Small intestine (tissue), 7 donors: ENCODE results near the gene GALNT12. TPM values are rescaled to one million over a fixed set of nuclear protein-coding genes. Genes with fewer than 3 reads are reported as not detected.

Experiments used
- DNase-seq, 2 donors: peaks; one replicate each; pipeline versions ENCODE4 v3.0.0 to v3.0.0-alpha.2; 2013
- FAIRE-seq: peaks from 2 replicates; lab custom pipeline; 2012; peaks lifted over from hg19 to GRCh38; lab: Jason Lieb, UNC
- H3K27ac ChIP-seq, 3 donors: one replicate each; pipeline ENCODE4 v1.5.1; 2013; ENCODE audit warnings: low read length in 2 of 3, mild to moderate bottlenecking in 2 of 3, control low read depth in 1 of 3, inconsistent platforms in 1 of 3, low read depth in 1 of 3, moderate library complexity in 1 of 3
- H3K27me3 ChIP-seq, 3 donors: one replicate each; pipeline ENCODE4 v1.6.1; 2013; ENCODE audit warnings: low read length in 3 of 3, inconsistent platforms in 1 of 3; ENCODE audit not compliant: control insufficient read depth in 3 of 3, insufficient read depth in 3 of 3
- H3K36me3 ChIP-seq, 3 donors: one replicate each; pipeline ENCODE4 v1.6.1; 2013; ENCODE audit warnings: low read length in 3 of 3, inconsistent platforms in 1 of 3, low read depth in 1 of 3, mild to moderate bottlenecking in 1 of 3, moderate library complexity in 1 of 3; ENCODE audit not compliant: control insufficient read depth in 3 of 3, insufficient read depth in 2 of 3
- H3K4me1 ChIP-seq, 3 donors: one replicate each; pipeline ENCODE4 v1.6.1; 2013; ENCODE audit warnings: low read length in 2 of 3, inconsistent platforms in 1 of 3, low read depth in 1 of 3, mild to moderate bottlenecking in 1 of 3, moderate library complexity in 1 of 3; ENCODE audit not compliant: control insufficient read depth in 3 of 3, insufficient read depth in 2 of 3
- H3K4me3 ChIP-seq, 3 donors: one replicate each; pipeline ENCODE4 v1.5.1; 2013; ENCODE audit warnings: low read length in 3 of 3, control low read depth in 1 of 3, inconsistent platforms in 1 of 3, low read depth in 1 of 3, mild to moderate bottlenecking in 1 of 3, moderate library complexity in 1 of 3
- H3K9me3 ChIP-seq, 2 donors: one replicate each; pipeline ENCODE4 v1.6.1; 2013; ENCODE audit warnings: low read depth in 1 of 2, low read length in 1 of 2; ENCODE audit not compliant: control insufficient read depth in 2 of 2, insufficient read depth in 1 of 2
- WGBS, 3 donors: extraction: QIAGEN DNeasy Blood & Tissue Kit; methylation state at CpG; one replicate each; pipeline ENCODE4 v1.1.7; 2013; 5-methylcytosine and 5-hydroxymethylcytosine counted together
- polyA plus RNA-seq, 4 donors: library from polyadenylated mRNA; stranded (reverse) in 3 of 4; unstranded in 1 of 4; fragments of 200-250 nt in 3 of 4; fragments of 120-200 nt in 1 of 4; gene quantifications; one replicate each; pipeline versions ENCODE4 v1.2.1 to v1.2.3, GENCODE V29; 2013
- donor health status: healthy with polysubstance abuse.
- donor health status: control.
- donor health status: control.
- donor health status: Bipolar disorder and iron deficiency.
- donor health status: healthy.

GALNT12 gene
- polyA plus RNA-seq, 4 donors: 7.8 to 47.1 (median 17.7) TPM

DNA sequence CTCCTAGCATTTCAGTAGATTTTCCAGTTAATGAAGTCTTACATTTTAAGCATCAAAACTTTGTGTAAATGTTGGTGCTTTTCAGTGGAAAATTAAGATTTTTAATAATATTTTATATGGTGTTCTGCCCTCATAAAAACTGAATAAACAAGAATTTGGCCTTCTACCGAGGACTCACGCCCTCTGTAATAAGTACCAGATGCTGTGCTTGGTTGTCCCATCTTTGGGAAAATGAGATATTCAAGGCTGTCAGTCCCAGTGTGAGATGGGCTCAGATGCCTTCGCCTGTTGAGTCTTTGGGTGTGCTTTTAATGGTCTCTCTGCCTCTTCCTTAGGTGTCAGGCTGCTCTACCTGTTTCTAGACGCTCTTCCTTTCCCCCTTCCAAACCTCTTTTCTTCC is 28.7 kb downstream of the GALNT12 start:
- 85 to 95% (median 85%) methylated on average over 4 of the region's 4 CpGs for WGBS, 3 donors
- Histone ChIP-seq H3K9me3 (no peaks in the 10 kb centered on the region), H3K4me1 (peaks cover 0 to 6% (median 0%) of the 10 kb centered on the region in 3 donors), H3K27ac (no peak overlapping the region), H3K27me3 (no peaks in the 10 kb centered on the region), H3K4me3 (no peak overlapping the region), H3K36me3 (peaks cover 4 to 44% (median 6%) of the 10 kb centered on the region in 3 donors)
- DNase-seq (no peak), FAIRE-seq (no peak)

DNA sequence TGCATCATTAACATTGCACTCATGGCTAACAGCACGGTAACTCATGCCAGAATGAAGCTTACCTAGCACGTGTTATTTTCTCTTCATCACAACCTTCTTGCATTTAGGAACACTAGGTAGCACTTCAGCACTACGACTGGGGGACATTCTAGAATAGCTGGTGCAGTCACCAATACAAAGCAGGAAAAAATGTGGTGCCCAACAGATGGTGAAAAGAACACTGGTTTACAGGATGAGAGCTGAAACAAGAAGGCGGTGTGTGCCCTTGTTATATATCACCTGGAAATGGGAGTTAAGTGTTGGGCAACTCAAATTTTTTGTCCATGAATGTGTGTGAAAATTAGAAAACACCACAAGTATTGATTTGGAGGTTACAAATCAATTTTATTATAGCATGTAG is 30.0 kb downstream of the GALNT12 start:
- H3K4me3 ChIP-seq: no peak overlapping the region
- no peak for FAIRE-seq
- peaks cover 0 to 6% (median 0%) of the 10 kb centered on the region in 3 donors for H3K4me1 ChIP-seq
- 94 to 96% (median 95%) methylated on average over 4 of the region's 4 CpGs for WGBS, 3 donors
- H3K9me3 ChIP-seq: no peaks in the 10 kb centered on the region
- no peak overlapping the region for H3K27ac ChIP-seq
- peaks cover 4 to 40% (median 8%) of the 10 kb centered on the region in 3 donors for H3K36me3 ChIP-seq
- no peaks in the 10 kb centered on the region for H3K27me3 ChIP-seq
- DNase-seq: no peak

DNA sequence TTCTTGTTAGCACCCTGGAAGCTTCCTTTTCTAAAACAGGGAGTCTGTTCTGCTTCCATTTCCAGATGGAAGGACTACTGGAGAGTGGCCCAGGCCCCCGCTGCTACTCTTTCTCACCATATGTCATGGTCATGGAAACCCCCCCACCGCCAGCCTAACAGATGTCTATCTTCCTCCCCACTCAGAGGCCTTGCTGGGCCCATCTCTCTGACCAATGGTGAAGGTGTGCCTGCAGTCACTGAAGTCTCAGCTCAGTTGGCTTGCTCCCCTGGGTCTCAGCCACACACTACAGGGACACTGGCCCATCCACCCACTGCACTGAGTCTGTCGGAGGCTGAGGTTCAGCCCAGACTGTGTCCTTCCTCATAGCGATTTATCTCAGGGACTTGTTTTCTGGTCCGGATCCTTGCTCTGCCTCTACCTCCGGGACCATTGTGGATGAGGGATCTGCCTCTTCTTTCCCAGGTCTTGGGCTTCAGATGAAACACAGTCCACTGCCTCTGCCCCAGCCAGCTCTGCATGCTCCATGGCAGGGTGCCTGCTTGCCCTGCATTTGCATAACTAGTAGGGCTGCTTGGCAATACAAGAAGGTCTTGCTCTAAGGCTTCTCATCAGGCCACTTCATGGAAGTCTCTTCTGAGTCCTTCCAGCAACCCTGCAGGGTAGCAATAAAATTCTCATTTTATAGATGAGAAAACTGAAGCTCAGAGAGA is 30.8 kb downstream of the GALNT12 start:
- DNase-seq: no peak
- WGBS, 3 donors: 93 to 95% (median 95%) methylated on average over 6 of the region's 6 CpGs
- H3K4me1 ChIP-seq: peaks cover 0 to 1% (median 0%) of the 10 kb centered on the region in 3 donors

DNA sequence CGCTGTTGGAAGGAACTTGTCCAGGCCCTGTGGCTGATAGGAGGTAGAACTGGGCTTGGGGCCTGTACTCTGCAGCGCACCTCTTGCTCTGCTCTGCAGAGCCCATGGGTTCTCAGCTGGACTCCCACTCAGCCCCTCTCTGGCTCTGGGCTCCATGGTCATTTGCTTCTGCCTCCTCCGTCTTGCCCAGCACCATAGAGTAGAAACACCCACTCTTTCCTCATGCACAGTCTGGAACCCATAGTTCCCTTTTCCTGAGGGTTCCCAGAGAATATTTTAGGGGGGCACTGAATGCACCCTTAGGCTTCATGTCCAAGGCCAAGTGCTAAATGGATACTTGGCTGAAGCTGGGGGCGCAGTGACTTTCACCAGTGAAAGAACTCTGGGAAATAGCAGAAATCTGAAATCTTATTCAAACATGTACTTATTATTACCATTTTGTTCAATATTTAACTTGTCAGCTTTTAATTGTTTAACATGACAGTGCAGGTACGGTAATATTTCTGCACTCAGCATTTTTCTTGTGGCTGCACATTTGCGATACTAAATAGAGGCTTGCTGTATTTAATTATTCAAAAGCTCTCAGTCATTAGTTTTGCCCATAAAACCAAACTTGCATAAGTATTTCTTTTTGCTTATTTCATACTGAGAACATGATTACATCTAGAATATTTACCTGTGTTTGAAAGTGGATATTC is 31.5 kb downstream of the GALNT12 start:
- H3K27ac ChIP-seq: no peak overlapping the region
- no peak for DNase-seq
- no peaks in the 10 kb centered on the region for H3K9me3 ChIP-seq
- WGBS, 3 donors: 94 to 98% (median 97%) methylated on average over 6 of the region's 6 CpGs
- no peak overlapping the region for H3K4me3 ChIP-seq
- no peaks in the 10 kb centered on the region for H3K4me1 ChIP-seq
- peaks cover 4 to 35% (median 8%) of the 10 kb centered on the region in 3 donors for H3K36me3 ChIP-seq
- H3K27me3 ChIP-seq: no peaks in the 10 kb centered on the region
- no peak for FAIRE-seq

More for the DNA sequence above, 30.8 kb downstream of the GALNT12 start:
- H3K27me3 ChIP-seq: no peaks in the 10 kb centered on the region
- H3K36me3 ChIP-seq: peaks cover 4 to 35% (median 8%) of the 10 kb centered on the region in 3 donors
- no peak overlapping the region for H3K27ac ChIP-seq
- H3K4me3 ChIP-seq: no peak overlapping the region
- H3K9me3 ChIP-seq: no peaks in the 10 kb centered on the region
- FAIRE-seq: no peak

DNA sequence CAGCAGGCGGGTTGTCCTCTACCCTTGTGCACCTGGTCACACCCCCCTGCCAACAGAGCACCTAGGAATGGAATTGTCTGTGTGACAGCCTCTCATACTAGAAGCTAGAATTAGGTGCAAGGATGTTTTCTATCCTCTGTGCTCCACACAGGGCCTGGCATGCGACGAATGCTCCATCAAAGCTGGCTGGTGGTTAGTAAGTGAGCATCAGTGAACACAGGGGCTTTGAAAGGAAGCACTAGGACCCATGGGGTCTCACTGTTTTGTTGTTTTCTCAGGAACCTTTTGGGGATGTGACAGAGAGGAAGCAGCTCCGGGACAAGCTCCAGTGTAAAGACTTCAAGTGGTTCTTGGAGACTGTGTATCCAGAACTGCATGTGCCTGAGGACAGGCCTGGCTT is 32.3 kb downstream of the GALNT12 start:
- FAIRE-seq (no peak), DNase-seq (no peak)
- Histone ChIP-seq H3K9me3 (no peaks in the 10 kb centered on the region), H3K27ac (no peak overlapping the region), H3K4me1 (no peaks in the 10 kb centered on the region), H3K4me3 (no peak overlapping the region), H3K27me3 (no peaks in the 10 kb centered on the region), H3K36me3 (peaks cover 4 to 32% (median 11%) of the 10 kb centered on the region in 3 donors)
- 64 to 82% (median 68%) methylated on average over 4 of the region's 4 CpGs for WGBS, 3 donors

DNA sequence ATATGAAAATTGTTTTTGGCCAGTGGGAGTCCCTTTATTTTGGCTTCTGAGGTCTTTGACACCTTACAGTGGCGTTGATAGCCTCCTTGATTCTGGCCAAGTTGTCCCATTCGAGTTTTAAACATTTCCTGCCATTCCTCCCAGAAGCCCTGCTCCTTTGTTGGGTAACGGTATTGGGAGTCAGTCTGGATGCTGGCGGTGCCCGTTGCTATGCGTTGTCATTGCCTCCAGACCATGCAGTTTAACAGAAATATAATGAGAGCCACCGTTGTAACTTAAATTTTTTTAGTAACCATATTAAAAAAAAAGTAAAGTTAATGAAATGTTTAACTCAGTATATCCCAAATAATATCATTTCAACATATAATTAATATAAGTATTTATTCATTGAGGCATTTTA is 35.0 kb downstream of the GALNT12 start:
- Histone ChIP-seq H3K4me3 (no peak overlapping the region), H3K4me1 (no peaks in the 10 kb centered on the region), H3K27ac (no peak overlapping the region), H3K27me3 (no peaks in the 10 kb centered on the region), H3K36me3 (peaks cover 4 to 37% (median 15%) of the 10 kb centered on the region in 3 donors), H3K9me3 (no peaks in the 10 kb centered on the region)
- no peak for FAIRE-seq
- DNase-seq: no peak
- 89 to 91% (median 90%) methylated on average over 7 of the region's 7 CpGs for WGBS, 3 donors

DNA sequence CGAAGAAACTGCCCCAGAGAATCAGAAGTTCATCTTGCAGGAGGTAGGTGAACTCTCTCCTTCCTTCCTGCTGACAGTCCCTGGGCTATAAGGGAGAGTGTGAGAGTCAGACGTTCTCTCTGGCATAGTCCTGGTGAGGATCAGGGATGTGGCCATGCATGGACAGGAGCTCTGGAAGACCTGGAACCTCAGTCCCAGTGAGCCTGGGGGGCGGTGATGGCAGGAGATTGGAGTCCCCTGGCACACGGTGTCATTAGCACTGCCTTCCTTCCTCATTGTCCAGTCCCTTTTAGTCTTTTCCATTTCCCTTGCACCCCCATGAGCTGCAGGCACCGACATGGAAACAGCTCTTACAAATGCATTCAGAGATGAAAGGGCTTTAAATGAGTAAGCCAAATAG is 38.6 kb downstream of the GALNT12 start:
- Histone ChIP-seq H3K27me3 (no peaks in the 10 kb centered on the region), H3K27ac (no peak overlapping the region), H3K36me3 (peaks cover 0 to 20% (median 9%) of the 10 kb centered on the region in 3 donors), H3K4me1 (peaks cover 0 to 10% (median 0%) of the 10 kb centered on the region in 3 donors), H3K9me3 (no peaks in the 10 kb centered on the region), H3K4me3 (no peak overlapping the region)
- FAIRE-seq: no peak
- 85 to 99% (median 96%) methylated on average over 5 of the region's 5 CpGs for WGBS, 3 donors
- DNase-seq: no peak

DNA sequence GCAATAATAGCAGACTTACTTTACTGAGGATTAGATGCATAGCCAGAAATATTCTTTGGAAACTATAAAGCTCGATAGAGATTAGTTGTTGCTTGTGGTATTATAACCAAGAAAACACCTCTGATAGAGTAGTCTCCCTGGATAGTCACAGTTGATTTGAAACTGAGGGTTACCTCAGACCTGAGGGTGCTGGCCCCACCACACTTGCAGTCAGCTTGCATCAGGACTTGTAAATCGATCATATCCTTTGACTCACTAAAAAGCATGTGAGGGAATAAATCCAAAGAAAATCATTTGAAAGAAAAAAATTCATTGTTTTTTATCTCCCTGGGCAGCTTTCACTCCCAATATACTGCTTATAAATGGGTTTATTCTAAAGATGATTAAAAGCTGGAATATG is 39.4 kb downstream of the GALNT12 start:
- WGBS, 3 donors: 87 to 94% (median 92%) methylated on average over 2 of the region's 2 CpGs
- no peak overlapping the region for H3K4me3 ChIP-seq
- H3K27me3 ChIP-seq: no peaks in the 10 kb centered on the region

More for the DNA sequence above, 39.4 kb downstream of the GALNT12 start:
- Histone ChIP-seq H3K9me3 (no peaks in the 10 kb centered on the region), H3K4me1 (peaks cover 0 to 10% (median 0%) of the 10 kb centered on the region in 3 donors), H3K27ac (no peak overlapping the region), H3K36me3 (peaks cover 0 to 20% (median 9%) of the 10 kb centered on the region in 3 donors)
- FAIRE-seq (no peak), DNase-seq (no peak)
